SK-N-SH (cell line): ENCODE measurements around the gene IL13RA1. TPM values are rescaled to one million over a fixed set of nuclear protein-coding genes. Genes with fewer than 3 reads are reported as not detected.

ENCODE experiments used
- CTCF ChIA-PET: fragments of 300-600, 350-600 bp; formaldehyde crosslinking; extraction: SDS; loops from one replicate; lab custom pipeline; 2021; lab: Yijun Ruan, JAX
- POLR2A ChIA-PET: fragments of 350-600 bp; sonication (Branson Sonifier 250); formaldehyde crosslinking; extraction: SDS; loops from one replicate; lab custom pipeline; 2020; ENCODE audit warnings: antibody characterized with exemption, inconsistent platforms; lab: Yijun Ruan, JAX
- DNase-seq: peaks from one replicate; pipeline ENCODE4 v3.0.0; 2012
- H2AFZ ChIP-seq: fragments of 200-600 bp; sonication (generic); 2 replicates; pipeline ENCODE4 v1.8.1; 2016; ENCODE audit warnings: antibody characterized with exemption, mild to moderate bottlenecking, low read depth
- H3F3A ChIP-seq: fragments of 200-600 bp; sonication (generic); replicated peaks from 2 replicates; pipeline ENCODE3; 2016; ENCODE audit warnings: antibody characterized with exemption, mild to moderate bottlenecking; ENCODE audit not compliant: insufficient read depth
- H3K27ac ChIP-seq, 2 experiments: fragments of 200-500 bp in 1 of 2; fragments of 200-600 bp in 1 of 2; sonication (Bioruptor generic) in 1 of 2; sonication (generic), shearing (Covaris generic) in 1 of 2; 2 replicates each; pipeline versions ENCODE4 v1.5.1 to v1.6.1; 2014 to 2016; ENCODE audit warnings: low read depth in 2 of 2, inconsistent platforms in 1 of 2, low read length in 1 of 2, mild to moderate bottlenecking in 1 of 2, mixed read lengths in 1 of 2
- H3K27me3 ChIP-seq: fragments of 200-600 bp; sonication (generic), shearing (Covaris generic); 2 replicates; pipeline ENCODE4 v1.6.1; 2016; ENCODE audit warnings: mixed run types; ENCODE audit not compliant: insufficient read depth
- H3K36me3 ChIP-seq, 2 experiments: fragments of 200-500 bp in 1 of 2; fragments of 200-600 bp in 1 of 2; sonication (Bioruptor generic) in 1 of 2; sonication (generic) in 1 of 2; replicated peaks in 1 of 2; 2 replicates each; pipeline versions ENCODE3 to v1.5.1; 2014 to 2016; ENCODE audit warnings: low read length in 1 of 2, mild to moderate bottlenecking in 1 of 2; ENCODE audit not compliant: insufficient read depth in 2 of 2, control insufficient read depth in 1 of 2
- H3K4me1 ChIP-seq, 2 experiments: fragments of 200-500 bp in 1 of 2; fragments of 200-600 bp in 1 of 2; sonication (Bioruptor generic) in 1 of 2; sonication (generic), shearing (Covaris generic) in 1 of 2; 2 replicates each; pipeline versions ENCODE4 v1.5.1 to v1.6.1; 2014 to 2016; ENCODE audit warnings: low read depth in 1 of 2, low read length in 1 of 2, mixed run types in 1 of 2; ENCODE audit not compliant: insufficient read depth in 2 of 2, control insufficient read depth in 1 of 2
- H3K4me2 ChIP-seq: fragments of 200-600 bp; sonication (generic), shearing (Covaris generic); 2 replicates; pipeline ENCODE4 v1.6.1; 2017; ENCODE audit warnings: mixed run types
- H3K4me3 ChIP-seq, 2 experiments: fragments of 200-500 bp in 1 of 2; fragments of 200-600 bp in 1 of 2; sonication (Bioruptor generic) in 1 of 2; sonication (generic), shearing (Covaris generic) in 1 of 2; 2 replicates each; pipeline versions ENCODE4 v1.5.1 to v1.8.1; 2014 to 2016; ENCODE audit warnings: low read depth in 2 of 2, inconsistent platforms in 1 of 2, low read length in 1 of 2, mild to moderate bottlenecking in 1 of 2, mixed read lengths in 1 of 2, moderate library complexity in 1 of 2
- H3K79me2 ChIP-seq: fragments of 200-600 bp; sonication (generic); 2 replicates; pipeline ENCODE4 v1.8.1; 2017; ENCODE audit warnings: mild to moderate bottlenecking; ENCODE audit not compliant: insufficient read depth
- H3K9ac ChIP-seq: fragments of 200-600 bp; sonication (generic); 2 replicates; pipeline ENCODE4 v1.6.1; 2017; ENCODE audit warnings: mixed run types
- H3K9me2 ChIP-seq: fragments of 200-600 bp; sonication (generic); 2 replicates; pipeline ENCODE4 v1.6.1; 2017; ENCODE audit warnings: mixed run types
- H3K9me3 ChIP-seq: fragments of 200-600 bp; sonication (generic); 2 replicates; pipeline ENCODE4 v1.6.1; 2017; ENCODE audit warnings: mixed run types, mild to moderate bottlenecking, moderate library complexity
- H4K20me1 ChIP-seq: fragments of 200-600 bp; sonication (generic); 2 replicates; pipeline ENCODE4 v1.6.1; 2017; ENCODE audit warnings: mild to moderate bottlenecking, mixed run types; ENCODE audit not compliant: insufficient read depth
- ELF1 ChIP-seq: IDR thresholded peaks from 2 replicates; pipeline ENCODE4 v1.4.0; 2012
- FOSL2 ChIP-seq: IDR thresholded peaks from 2 replicates; pipeline ENCODE4 v1.4.0; 2012; ENCODE audit warnings: low read depth, mild to moderate bottlenecking, moderate library complexity, borderline replicate concordance
- FOXM1 ChIP-seq: IDR thresholded peaks from 2 replicates; pipeline ENCODE4 v1.4.0; 2012; ENCODE audit warnings: low read depth, mild to moderate bottlenecking
- GABPA ChIP-seq: IDR thresholded peaks from 2 replicates; pipeline ENCODE4 v1.4.0; 2012; ENCODE audit warnings: low read depth, mild to moderate bottlenecking
- MEF2A ChIP-seq: IDR thresholded peaks from 2 replicates; pipeline ENCODE4 v1.4.0; 2012; ENCODE audit warnings: low read depth, borderline replicate concordance
- POLR2AphosphoS5 ChIP-seq: IDR thresholded peaks from 2 replicates; pipeline ENCODE4 v1.6.1; 2012; ENCODE audit warnings: low read depth, low read length
- TAF1 ChIP-seq: IDR thresholded peaks from 2 replicates; pipeline ENCODE4 v1.6.1; 2012; ENCODE audit warnings: low read depth, mild to moderate bottlenecking, low read length, moderate library complexity, borderline replicate concordance
- TEAD4 ChIP-seq: IDR thresholded peaks from 2 replicates; pipeline ENCODE4 v1.4.0; 2012; ENCODE audit warnings: mild to moderate bottlenecking, borderline replicate concordance; ENCODE audit not compliant: insufficient read depth
- WGBS: methylation state at CpG from one replicate; pipeline ENCODE4 v1.1.6; 2017; ENCODE audit warnings: low lambda C conversion rate; 5-methylcytosine and 5-hydroxymethylcytosine counted together
- polyA plus RNA-seq, 3 experiments: library from polyadenylated mRNA; depleted of rRNA; stranded (reverse); fragments of >200 nt; gene quantifications; 2 replicates each; pipeline ENCODE4 v1.2.3, GENCODE V29; 2012
- TF ChIP-seq, protein P1 (sequence below): IDR thresholded peaks from 2 replicates; pipeline ENCODE4; 2012
- TF ChIP-seq, protein P2 (sequence below): fragments of 150-350 bp; IDR thresholded peaks from 2 replicates; pipeline ENCODE4 v1.6.1; 2017; ENCODE audit warnings: antibody characterized with exemption, low read length, low read depth, borderline replicate concordance
- TF ChIP-seq, protein P3 (sequence below): fragments of 200-600 bp; sonication (generic); IDR thresholded peaks from 2 replicates; pipeline ENCODE4 v1.6.1; 2017; ENCODE audit warnings: antibody characterized with exemption, mild to moderate bottlenecking, moderate library complexity

The IL13RA1 gene
- polyA plus RNA-seq, 1 of the 3 experiments (the other 2 are of a cell fraction), result 27.0 TPM

DNA sequence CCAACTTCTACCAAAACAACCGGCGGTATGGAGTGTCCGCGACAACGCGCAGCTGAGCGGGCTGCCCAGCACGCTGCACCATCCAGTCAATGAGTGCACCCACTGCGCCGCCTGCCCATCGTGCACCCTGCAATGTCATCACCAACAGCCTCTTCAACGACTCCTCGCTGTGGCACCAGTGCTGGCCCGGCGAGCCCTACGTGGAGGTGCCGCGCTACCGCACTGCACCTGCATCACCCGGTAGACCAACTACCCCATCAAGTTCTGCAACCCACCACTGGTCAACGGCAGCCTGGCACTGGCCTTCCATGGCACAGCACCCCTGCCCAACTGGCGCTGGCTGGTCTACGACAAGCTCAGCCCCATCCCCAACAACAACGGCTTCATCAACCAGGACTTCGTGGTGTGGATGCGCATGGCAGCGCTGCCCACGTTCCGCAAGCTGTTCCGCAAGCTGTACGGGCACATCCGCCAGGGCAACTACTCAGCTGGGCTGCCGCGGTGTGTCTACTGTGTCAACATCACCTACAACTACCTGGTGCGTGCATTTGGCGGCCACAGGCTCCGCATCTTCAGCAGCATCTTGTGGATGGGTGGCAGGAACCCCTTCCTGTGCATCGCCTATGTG is 42.8 kb downstream of the IL13RA1 start:
- no peak for DNase-seq
- H2AFZ ChIP-seq, result no peak overlapping the region
- H3K27me3 ChIP-seq, result no peaks in the 10 kb centered on the region
- no peaks in the 10 kb centered on the region for H3K79me2 ChIP-seq
- no peaks in the 10 kb centered on the region for H3K9me3 ChIP-seq
- peaks cover 0 to 6% of the 10 kb centered on the region in 2 experiments for H3K36me3 ChIP-seq
- no peak for TF ChIP-seq GABPA
- H3K9me2 ChIP-seq, result no peaks in the 10 kb centered on the region
- H4K20me1 ChIP-seq, result no peaks in the 10 kb centered on the region
- no peak overlapping the region for H3K4me2 ChIP-seq
- no peaks in the 10 kb centered on the region for H3K4me1 ChIP-seq
- no peak overlapping the region for H3K4me3 ChIP-seq
- no peak overlapping the region for H3K9ac ChIP-seq
- 88% methylated on average over 25 of the region's 38 CpGs for WGBS
- POLR2A ChIA-PET, result no interaction called here
- H3F3A ChIP-seq, result no peaks in the 10 kb centered on the region
- CTCF ChIA-PET, result no interaction called here
- H3K27ac ChIP-seq, result no peak overlapping the region

DNA sequence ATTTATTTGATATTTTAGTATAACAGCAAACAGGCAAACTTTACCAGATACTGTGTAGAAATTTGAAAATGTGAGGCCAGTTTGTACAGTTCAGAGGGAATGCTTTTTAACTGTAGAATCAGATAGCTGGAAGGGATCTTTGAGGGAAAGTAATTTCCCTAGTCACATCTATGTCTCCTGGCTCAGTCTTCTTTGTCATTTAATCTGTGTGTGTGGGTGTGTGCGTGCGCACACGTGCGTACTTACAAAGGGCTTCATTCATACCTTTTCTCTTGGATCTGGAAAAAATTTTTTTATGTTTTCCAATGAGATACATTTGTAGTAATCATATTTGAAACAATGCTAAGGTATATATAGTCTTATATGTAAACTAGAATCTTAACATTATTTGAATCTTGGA is 44.6 kb downstream of the IL13RA1 start:
- TF ChIP-seq ELF1, result no peak
- TF ChIP-seq, protein P1, sequence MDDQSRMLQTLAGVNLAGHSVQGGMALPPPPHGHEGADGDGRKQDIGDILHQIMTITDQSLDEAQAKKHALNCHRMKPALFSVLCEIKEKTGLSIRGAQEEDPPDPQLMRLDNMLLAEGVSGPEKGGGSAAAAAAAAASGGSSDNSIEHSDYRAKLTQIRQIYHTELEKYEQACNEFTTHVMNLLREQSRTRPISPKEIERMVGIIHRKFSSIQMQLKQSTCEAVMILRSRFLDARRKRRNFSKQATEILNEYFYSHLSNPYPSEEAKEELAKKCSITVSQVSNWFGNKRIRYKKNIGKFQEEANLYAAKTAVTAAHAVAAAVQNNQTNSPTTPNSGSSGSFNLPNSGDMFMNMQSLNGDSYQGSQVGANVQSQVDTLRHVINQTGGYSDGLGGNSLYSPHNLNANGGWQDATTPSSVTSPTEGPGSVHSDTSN, result no peak
- no peak for TF ChIP-seq POLR2AphosphoS5
- TF ChIP-seq, protein P2, sequence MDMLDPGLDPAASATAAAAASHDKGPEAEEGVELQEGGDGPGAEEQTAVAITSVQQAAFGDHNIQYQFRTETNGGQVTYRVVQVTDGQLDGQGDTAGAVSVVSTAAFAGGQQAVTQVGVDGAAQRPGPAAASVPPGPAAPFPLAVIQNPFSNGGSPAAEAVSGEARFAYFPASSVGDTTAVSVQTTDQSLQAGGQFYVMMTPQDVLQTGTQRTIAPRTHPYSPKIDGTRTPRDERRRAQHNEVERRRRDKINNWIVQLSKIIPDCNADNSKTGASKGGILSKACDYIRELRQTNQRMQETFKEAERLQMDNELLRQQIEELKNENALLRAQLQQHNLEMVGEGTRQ, result no peak
- no peak for TF ChIP-seq TAF1
- TF ChIP-seq, protein P3, sequence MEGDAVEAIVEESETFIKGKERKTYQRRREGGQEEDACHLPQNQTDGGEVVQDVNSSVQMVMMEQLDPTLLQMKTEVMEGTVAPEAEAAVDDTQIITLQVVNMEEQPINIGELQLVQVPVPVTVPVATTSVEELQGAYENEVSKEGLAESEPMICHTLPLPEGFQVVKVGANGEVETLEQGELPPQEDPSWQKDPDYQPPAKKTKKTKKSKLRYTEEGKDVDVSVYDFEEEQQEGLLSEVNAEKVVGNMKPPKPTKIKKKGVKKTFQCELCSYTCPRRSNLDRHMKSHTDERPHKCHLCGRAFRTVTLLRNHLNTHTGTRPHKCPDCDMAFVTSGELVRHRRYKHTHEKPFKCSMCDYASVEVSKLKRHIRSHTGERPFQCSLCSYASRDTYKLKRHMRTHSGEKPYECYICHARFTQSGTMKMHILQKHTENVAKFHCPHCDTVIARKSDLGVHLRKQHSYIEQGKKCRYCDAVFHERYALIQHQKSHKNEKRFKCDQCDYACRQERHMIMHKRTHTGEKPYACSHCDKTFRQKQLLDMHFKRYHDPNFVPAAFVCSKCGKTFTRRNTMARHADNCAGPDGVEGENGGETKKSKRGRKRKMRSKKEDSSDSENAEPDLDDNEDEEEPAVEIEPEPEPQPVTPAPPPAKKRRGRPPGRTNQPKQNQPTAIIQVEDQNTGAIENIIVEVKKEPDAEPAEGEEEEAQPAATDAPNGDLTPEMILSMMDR, result no peak
- TF ChIP-seq FOXM1, result no peak
- TF ChIP-seq TEAD4, result no peak
- TF ChIP-seq MEF2A, result no peak
- TF ChIP-seq GABPA, result no peak
- TF ChIP-seq FOSL2, result no peak
- TF ChIP-seq, all 33 proteins: peak for 0
- Histone ChIP-seq H3K79me2 (no peaks in the 10 kb centered on the region), H3K9me3 (no peaks in the 10 kb centered on the region), H3K27ac (no peak overlapping the region), H4K20me1 (no peaks in the 10 kb centered on the region), H3F3A (no peaks in the 10 kb centered on the region), H3K9me2 (no peaks in the 10 kb centered on the region), H3K9ac (no peak overlapping the region), H3K27me3 (no peaks in the 10 kb centered on the region), H3K36me3 (peaks cover 0 to 9% of the 10 kb centered on the region in 2 experiments), H3K4me2 (no peak overlapping the region), H2AFZ (no peak overlapping the region), H3K4me1 (no peaks in the 10 kb centered on the region), H3K4me3 (no peak overlapping the region)
- 62% methylated on average over 4 of the region's 4 CpGs for WGBS
- CTCF ChIA-PET, result interaction anchor here (1.1 kb wide), 1 partner anchor 20 kb away, joined by 3 read pairs; no protein-coding TSS in a partner anchor
- DNase-seq, result no peak
- POLR2A ChIA-PET, result no interaction called here
